ENCODE data around the gene RFLNA.

The RFLNA gene, protein sequence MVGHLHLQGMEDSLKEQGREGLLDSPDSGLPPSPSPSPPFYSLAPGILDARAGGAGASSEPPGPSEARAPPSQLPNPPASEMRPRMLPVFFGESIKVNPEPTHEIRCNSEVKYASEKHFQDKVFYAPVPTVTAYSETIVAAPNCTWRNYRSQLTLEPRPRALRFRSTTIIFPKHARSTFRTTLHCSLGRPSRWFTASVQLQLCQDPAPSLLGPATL

GRCh38 chr12:124294780-124295341 is at the start of gene RFLNA:
TSS of gene RFLNA (plus strand) at chr12:124295093. CDS start at chr12:124295430, 337 bp downstream.
- peak; percentile 11 for DNase-seq (ENCODE audit: low read depth)

DNA sequence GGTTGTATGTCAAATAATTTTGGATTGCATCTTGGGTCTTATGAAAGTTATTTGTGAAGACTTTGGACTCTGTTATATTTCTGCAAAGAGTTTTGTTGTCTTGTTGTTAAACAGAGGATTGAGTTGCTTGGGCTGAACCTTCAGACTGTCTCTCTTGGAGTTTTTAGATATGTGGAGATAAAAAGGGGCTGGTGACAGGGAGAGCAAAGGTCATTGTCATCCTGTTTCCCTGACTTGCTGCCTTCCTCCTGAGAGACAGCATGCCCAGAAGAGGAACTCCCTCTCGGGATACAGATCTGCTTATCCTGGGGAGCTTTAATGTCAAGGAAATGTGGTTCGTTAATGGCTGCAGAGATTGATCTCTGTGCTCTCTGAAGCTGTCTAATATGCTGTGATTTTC is 47.6 kb upstream of the RFLNA start:
- DNase-seq (ENCODE audit: low read depth) = no peak

GRCh38 chr12:124248941-124249825 is 45.7 kb upstream of the RFLNA start:
- DNase-seq (ENCODE audit: low read depth) = no peak

- DNase-seq (ENCODE audit: low read depth) = no peak
These were observed 43.7 kb upstream of the RFLNA start for GRCh38 chr12:124251186-124251585.

GRCh38 chr12:124252964-124253363 is 41.9 kb upstream of the RFLNA start:
- no peak for DNase-seq (ENCODE audit: low read depth)

DNA sequence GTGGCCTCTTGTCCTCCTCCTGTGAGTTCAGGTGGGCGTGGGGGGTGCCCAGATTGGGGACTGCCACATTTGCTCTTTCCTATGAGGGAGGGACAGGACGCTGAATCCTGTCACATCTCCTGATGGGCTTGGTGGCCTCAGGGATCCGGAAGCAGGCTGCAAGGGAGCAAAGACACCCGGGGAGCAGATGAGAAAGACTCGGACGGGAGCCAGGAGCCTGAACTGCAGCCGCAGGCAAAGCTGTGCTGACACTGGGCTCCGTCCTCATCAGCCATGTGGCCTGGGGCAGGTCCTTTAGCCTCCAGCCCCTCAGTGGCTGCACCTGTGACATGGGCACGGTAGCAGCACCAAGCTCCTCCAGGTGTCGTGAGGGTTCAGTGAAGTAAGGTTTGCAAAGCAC is 40.8 kb upstream of the RFLNA start:
- no peak for DNase-seq (ENCODE audit: low read depth)

- DNase-seq (ENCODE audit: low read depth) = no peak
These were observed 35.5 kb upstream of the RFLNA start for GRCh38 chr12:124259154-124260066.

GRCh38 chr12:124261885-124262284 is 33.0 kb upstream of the RFLNA start:
- DNase-seq (ENCODE audit: low read depth) = no peak

- no peak for DNase-seq (ENCODE audit: low read depth)
These were observed 30.7 kb upstream of the RFLNA start for GRCh38 chr12:124264089-124264795.

- no peak for DNase-seq (ENCODE audit: low read depth)
These were observed 30.0 kb upstream of the RFLNA start for GRCh38 chr12:124264879-124265278.

DNA sequence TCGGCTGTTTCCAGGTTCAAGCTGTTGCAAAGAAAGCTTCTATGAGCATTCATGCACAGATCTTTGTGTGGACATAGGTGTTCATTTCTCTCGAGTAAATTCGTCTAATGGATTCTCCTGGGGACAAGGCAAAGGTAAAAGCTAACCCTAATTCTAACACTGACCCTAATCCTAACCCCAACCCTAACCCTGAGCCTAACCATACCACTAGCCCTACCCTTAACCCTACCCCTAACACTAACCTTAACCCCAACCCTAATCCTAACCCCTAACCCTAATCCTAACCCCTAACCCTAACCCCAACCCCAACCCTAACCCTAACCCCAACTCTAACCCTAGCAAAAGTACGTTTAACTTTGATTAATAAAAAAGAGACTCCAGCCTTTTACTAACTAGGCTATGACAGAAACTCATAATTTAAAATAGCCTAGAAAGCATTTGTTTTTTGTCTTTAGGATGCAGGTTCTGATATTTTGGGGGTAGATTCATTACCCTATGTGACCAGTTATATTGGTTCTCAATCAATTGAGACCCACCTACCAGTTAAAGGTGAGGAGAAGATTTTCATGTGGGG is 27.6 kb upstream of the RFLNA start:
- no peak for DNase-seq (ENCODE audit: low read depth)

DNA sequence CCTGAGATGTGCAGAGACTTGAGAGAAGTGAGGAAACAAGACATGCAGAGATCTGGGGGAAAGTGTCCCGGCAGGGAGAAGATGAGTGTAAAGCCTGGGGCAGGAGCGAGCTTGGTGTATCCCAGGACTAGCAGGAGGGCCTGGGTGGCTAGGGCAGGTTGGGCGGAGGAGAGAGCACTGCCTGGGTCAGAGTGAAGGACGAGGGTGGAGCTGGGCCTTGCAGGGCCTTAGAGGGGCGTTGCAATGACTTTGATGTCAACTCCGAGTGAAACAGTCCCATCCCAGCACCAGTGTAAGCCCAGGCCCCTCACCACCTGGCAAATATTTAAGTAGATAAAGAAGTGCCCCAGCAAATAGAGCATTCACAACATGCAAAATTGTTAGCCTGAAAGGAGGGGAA is 24.2 kb upstream of the RFLNA start:
- DNase-seq (ENCODE audit: low read depth) = no peak

DNA sequence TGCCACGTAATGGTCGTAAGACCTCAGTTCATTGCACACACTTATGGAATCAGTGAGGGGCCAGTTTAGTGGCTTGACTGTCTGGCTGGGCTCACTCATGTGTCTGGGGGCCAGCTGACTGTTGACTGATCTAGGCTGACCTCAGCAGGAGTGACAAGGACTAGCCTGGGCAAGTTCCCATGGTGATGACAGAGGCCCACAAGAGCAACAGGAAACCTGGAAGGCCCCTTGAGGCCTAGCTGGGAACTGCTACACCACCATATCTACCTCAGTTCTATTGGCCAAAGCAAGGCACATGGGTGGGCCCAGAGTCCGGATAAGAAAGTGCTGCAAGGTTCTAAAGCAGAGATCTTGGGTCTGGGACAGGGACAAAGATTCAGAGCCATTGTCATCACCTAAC is 21.3 kb upstream of the RFLNA start:
- no peak for DNase-seq (ENCODE audit: low read depth)

GRCh38 chr12:124276337-124276736 is 18.6 kb upstream of the RFLNA start:
- no peak for DNase-seq (ENCODE audit: low read depth)

- DNase-seq (ENCODE audit: low read depth) = no peak
These were observed 17.3 kb upstream of the RFLNA start for GRCh38 chr12:124277394-124278241.

DNA sequence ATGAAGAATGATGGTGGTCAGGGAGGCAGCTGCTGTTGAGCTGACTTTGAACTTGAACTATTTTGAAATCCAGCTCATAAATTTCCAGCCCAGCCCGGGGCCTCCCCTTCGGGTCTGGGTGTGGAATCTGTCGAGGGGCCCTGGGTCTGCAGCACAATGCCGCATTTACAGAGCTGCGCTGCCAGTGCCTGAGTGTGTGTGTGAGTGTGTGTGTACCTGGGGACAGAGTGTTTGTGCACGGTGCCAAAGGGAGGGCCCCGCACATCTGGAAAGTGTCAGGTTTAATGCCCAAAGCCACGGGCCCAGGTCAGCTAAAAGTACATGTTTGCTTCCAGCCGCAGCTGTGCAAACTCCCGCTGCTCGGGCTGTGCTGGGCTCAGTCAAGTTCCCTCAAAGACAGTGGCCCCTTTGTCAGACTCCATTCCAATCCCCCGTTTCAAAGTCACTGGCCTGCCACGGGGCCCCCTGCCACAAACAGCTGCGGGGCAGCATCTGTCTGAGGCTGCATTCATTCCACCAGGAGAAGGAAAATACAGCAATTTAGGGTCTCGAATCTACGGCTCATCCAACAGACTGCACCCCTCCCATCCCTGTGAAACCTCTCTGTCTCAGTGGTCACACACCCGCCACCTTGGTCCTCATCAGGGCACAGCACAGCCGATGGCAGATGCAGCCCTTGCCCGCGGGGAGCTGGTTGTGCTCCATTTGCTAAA is 16.3 kb upstream of the RFLNA start:
- DNase-seq (ENCODE audit: low read depth) = no peak

DNA sequence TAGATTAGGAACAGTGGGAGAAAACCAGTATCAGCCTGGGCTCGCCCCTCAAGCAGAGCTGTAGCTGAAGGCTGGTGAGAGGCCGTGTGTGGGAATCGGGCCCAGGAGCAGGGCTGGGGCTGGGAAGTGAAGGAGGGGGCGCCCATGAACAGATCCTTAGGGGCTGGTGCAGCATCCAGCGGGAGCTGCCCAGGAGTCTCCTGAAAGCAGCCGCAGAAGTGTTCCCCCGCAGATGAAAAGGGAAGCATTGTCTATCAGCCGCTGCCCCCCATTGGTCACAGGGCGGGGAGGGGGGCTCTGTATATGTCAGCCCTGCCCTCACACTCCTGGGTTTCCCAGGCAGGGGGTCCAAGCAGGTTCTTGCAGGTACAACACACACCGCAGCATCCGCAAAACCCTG is 15.6 kb upstream of the RFLNA start:
- DNase-seq (ENCODE audit: low read depth) = no peak

GRCh38 chr12:124279846-124280360 is 15.0 kb upstream of the RFLNA start:
- no peak for DNase-seq (ENCODE audit: low read depth)

GRCh38 chr12:124281309-124281708 is 13.6 kb upstream of the RFLNA start:
- DNase-seq (ENCODE audit: low read depth) = no peak
